IMR-90 (cell line): Measurements from ENCODE around the gene TREML2. TPM values are rescaled to one million over a fixed set of nuclear protein-coding genes. Genes with fewer than 3 reads are reported as not detected.

ENCODE experiments used
- ATAC-seq: fragments of 200-7000 bp; cut with Tn5 transposase; 2 replicates; pipeline ENCODE4 v1.9.1; 2020; ENCODE audit warnings: low read depth, mild to moderate bottlenecking, moderate library complexity
- BruUV-seq: library from RNA; stranded (reverse); fragments of 400-500 nt; replicated peaks from 2 replicates; lab custom pipeline; 2021; lab: Mats Ljungman, UMichigan
- CTCF ChIA-PET: fragments of 300-600 bp; formaldehyde crosslinking; extraction: SDS; loops from one replicate; lab custom pipeline; 2021; ENCODE audit warnings: antibody characterized with exemption; lab: Yijun Ruan, JAX
- POLR2A ChIA-PET: fragments of 300-600 bp; sonication (Branson Sonifier 250); formaldehyde crosslinking; loops from one replicate; lab custom pipeline; 2022; ENCODE audit warnings: antibody characterized with exemption; ENCODE audit not compliant: unreplicated experiment; lab: Charles Lee
- DNase-seq: peaks from one replicate; pipeline ENCODE4 v3.0.0; 2013
- H2AFZ ChIP-seq: replicated peaks from 2 replicates; pipeline ENCODE3; 2013; ENCODE audit warnings: low read length, mild to moderate bottlenecking; ENCODE audit not compliant: poor library complexity
- H2AK5ac ChIP-seq: 2 replicates; pipeline ENCODE4 v1.6.1; 2013; ENCODE audit warnings: low read depth, low read length, inconsistent platforms
- H2AK9ac ChIP-seq: replicated peaks from 2 replicates; pipeline ENCODE3; 2013; ENCODE audit warnings: mild to moderate bottlenecking, low read depth, low read length, moderate library complexity; ENCODE audit not compliant: poor library complexity
- H2BK120ac ChIP-seq: 2 replicates; pipeline ENCODE4 v1.6.1; 2013; ENCODE audit warnings: low read depth, low read length, inconsistent platforms
- H2BK15ac ChIP-seq: 3 replicates; pipeline ENCODE4 v1.6.1; 2013; ENCODE audit warnings: low read depth, low read length, inconsistent platforms
- H2BK20ac ChIP-seq: 2 replicates; pipeline ENCODE4 v1.6.1; 2013; ENCODE audit warnings: low read depth, mild to moderate bottlenecking, inconsistent platforms, low read length, moderate library complexity
- H2BK5ac ChIP-seq: 2 replicates; pipeline ENCODE4 v1.6.1; 2013; ENCODE audit warnings: mild to moderate bottlenecking, low read depth, low read length, inconsistent platforms; ENCODE audit not compliant: poor library complexity, severe bottlenecking
- H3K14ac ChIP-seq: replicated peaks from 2 replicates; pipeline ENCODE4 v1.6.1; 2013; ENCODE audit warnings: low read depth, low read length, inconsistent platforms
- H3K18ac ChIP-seq: 2 replicates; pipeline ENCODE4 v1.6.1; 2013; ENCODE audit warnings: low read depth, low read length, control low read depth
- H3K23ac ChIP-seq: 2 replicates; pipeline ENCODE4 v1.6.1; 2013; ENCODE audit warnings: low read depth, low read length, inconsistent platforms
- H3K27ac ChIP-seq: 2 replicates; pipeline ENCODE4 v1.5.1; 2013; ENCODE audit warnings: mild to moderate bottlenecking, control low read depth, low read length; ENCODE audit not compliant: insufficient read depth
- H3K27me3 ChIP-seq: 2 replicates; pipeline ENCODE4 v1.6.1; 2013; ENCODE audit warnings: low read length; ENCODE audit not compliant: control insufficient read depth, insufficient read depth
- H3K36me3 ChIP-seq: 2 replicates; pipeline ENCODE4 v1.6.1; 2013; ENCODE audit warnings: low read length, mixed read lengths; ENCODE audit not compliant: control insufficient read depth, insufficient read depth
- H3K4ac ChIP-seq: 2 replicates; pipeline ENCODE4 v1.6.1; 2013; ENCODE audit warnings: low read depth, low read length, inconsistent platforms
- H3K4me1 ChIP-seq: 2 replicates; pipeline ENCODE4 v1.6.1; 2013; ENCODE audit warnings: low read length, mixed read lengths; ENCODE audit not compliant: control insufficient read depth, insufficient read depth
- H3K4me2 ChIP-seq: 2 replicates; pipeline ENCODE4 v1.6.1; 2013; ENCODE audit warnings: low read depth, mild to moderate bottlenecking, control low read depth, low read length, moderate library complexity
- H3K4me3 ChIP-seq: 2 replicates; pipeline ENCODE4 v1.5.1; 2013; ENCODE audit warnings: low read depth, mild to moderate bottlenecking, control low read depth, low read length, moderate library complexity; ENCODE audit not compliant: insufficient read depth
- H3K56ac ChIP-seq: 2 replicates; pipeline ENCODE4 v1.6.1; 2013; ENCODE audit warnings: low read length, inconsistent platforms; ENCODE audit not compliant: insufficient read depth; ENCODE audit errors: extremely low read depth
- H3K79me1 ChIP-seq, 2 experiments: 2 replicates each; pipeline ENCODE4 v1.6.1; 2013; ENCODE audit warnings: low read length in 2 of 2, inconsistent platforms in 1 of 2, low read depth in 1 of 2
- H3K9ac ChIP-seq: 2 replicates; pipeline ENCODE4 v1.6.1; 2013; ENCODE audit warnings: low read depth, low read length, control low read depth
- H3K9me1 ChIP-seq: 2 replicates; pipeline ENCODE4 v1.6.1; 2013; ENCODE audit warnings: low read length, inconsistent platforms; ENCODE audit not compliant: insufficient read depth
- H3K9me3 ChIP-seq: 2 replicates; pipeline ENCODE4 v1.6.1; 2013; ENCODE audit warnings: low read length; ENCODE audit not compliant: control insufficient read depth, insufficient read depth
- H4K20me1 ChIP-seq: 2 replicates; pipeline ENCODE4 v1.6.1; 2013; ENCODE audit warnings: low read length, inconsistent platforms; ENCODE audit not compliant: insufficient read depth
- H4K5ac ChIP-seq: 2 replicates; pipeline ENCODE4 v1.6.1; 2013; ENCODE audit warnings: mild to moderate bottlenecking, low read depth, low read length, control low read depth
- H4K8ac ChIP-seq, 2 experiments: 2 replicates each; pipeline ENCODE4 v1.6.1; 2013; ENCODE audit warnings: low read depth in 2 of 2, low read length in 2 of 2, control low read depth in 1 of 2, inconsistent platforms in 1 of 2
- H4K91ac ChIP-seq: 2 replicates; pipeline ENCODE4 v1.6.1; 2013; ENCODE audit warnings: low read depth, low read length, inconsistent platforms; ENCODE audit not compliant: insufficient read depth
- BHLHE40 ChIP-seq: fragments of 150-350 bp; IDR thresholded peaks from 2 replicates; pipeline ENCODE4 v1.6.1; 2016; ENCODE audit warnings: mild to moderate bottlenecking, low read depth, low read length
- FOS ChIP-seq: fragments of 150-350 bp; IDR thresholded peaks from 2 replicates; pipeline ENCODE4 v1.6.1; 2016; ENCODE audit warnings: low read depth, low read length
- MAFK ChIP-seq: IDR thresholded peaks from 2 replicates; pipeline ENCODE4 v1.6.1; 2012; ENCODE audit warnings: low read depth, low read length, improper control_type of control experiment
- POLR2A ChIP-seq: IDR thresholded peaks from 2 replicates; pipeline ENCODE4 v1.6.1; 2012; ENCODE audit warnings: mild to moderate bottlenecking, low read depth, low read length
- RFX5 ChIP-seq: IDR thresholded peaks from 2 replicates; pipeline ENCODE4 v1.8.0; 2012; ENCODE audit warnings: low read depth, mild to moderate bottlenecking, low read length, moderate library complexity
- SMC3 ChIP-seq: fragments of 150-350 bp; IDR thresholded peaks from 2 replicates; pipeline ENCODE4 v1.6.1; 2016; ENCODE audit warnings: low read depth, mild to moderate bottlenecking, antibody characterized with exemption, low read length, moderate library complexity
- WGBS, 2 experiments: methylation state at CpG; one replicate each; pipeline versions ENCODE4 v1.1.5 to v1.1.7; 2013; ENCODE audit warnings: missing lambda C conversion rate in 2 of 2; ENCODE audit not compliant: insufficient read length in 1 of 2; ENCODE audit errors: extremely low coverage in 2 of 2; 5-methylcytosine and 5-hydroxymethylcytosine counted together
- dilution Hi-C: fragments of 300-500 bp; cut with HindIII; formaldehyde crosslinking; loops from one replicate; pipeline ENCODE4 v1.14.3; 2018; ENCODE audit warnings: low sequenced_read_pairs; ENCODE audit not compliant: unreplicated experiment
- in situ Hi-C: fragments of 300-500 bp; cut with MboI; formaldehyde crosslinking; loops from 3 replicates; pipeline ENCODE4 v1.14.3; 2019; ENCODE audit warnings: low sequenced_read_pairs, inconsistent platforms, mixed read lengths
- intact Hi-C: fragments of 100-400 bp; cut with micrococcal nuclease; formaldehyde crosslinking; loops from 2 replicates; pipeline ENCODE4 v1.10.0; 2022
- polyA plus RNA-seq, 3 experiments: library from polyadenylated mRNA; depleted of rRNA; stranded (reverse); fragments of >200 nt; gene quantifications; 2 replicates each; pipeline ENCODE4 v1.2.3, GENCODE V29; 2012; ENCODE audit warnings: low replicate concordance in 1 of 3
- total RNA-seq: library from RNA; depleted of rRNA; stranded (reverse); fragments of >200 nt; gene quantifications from 2 replicates; pipeline ENCODE4 v1.2.3, GENCODE V29; 2012
- TF ChIP-seq, protein P1 (sequence below): conservative IDR thresholded peaks from 2 replicates; pipeline ENCODE4 v1.5.1; 2012; ENCODE audit warnings: mild to moderate bottlenecking, low read depth, low read length, improper control_type of control experiment
- TF ChIP-seq, protein P2 (sequence below): fragments of 150-350 bp; IDR thresholded peaks from 2 replicates; pipeline ENCODE4 v1.6.1; 2017; ENCODE audit warnings: mild to moderate bottlenecking, antibody characterized with exemption, low read length, low read depth

The TREML2 gene
- total and polyA plus RNA-seq, 2 of the 4 experiments (the other 2 are of a cell fraction): not detected

DNA sequence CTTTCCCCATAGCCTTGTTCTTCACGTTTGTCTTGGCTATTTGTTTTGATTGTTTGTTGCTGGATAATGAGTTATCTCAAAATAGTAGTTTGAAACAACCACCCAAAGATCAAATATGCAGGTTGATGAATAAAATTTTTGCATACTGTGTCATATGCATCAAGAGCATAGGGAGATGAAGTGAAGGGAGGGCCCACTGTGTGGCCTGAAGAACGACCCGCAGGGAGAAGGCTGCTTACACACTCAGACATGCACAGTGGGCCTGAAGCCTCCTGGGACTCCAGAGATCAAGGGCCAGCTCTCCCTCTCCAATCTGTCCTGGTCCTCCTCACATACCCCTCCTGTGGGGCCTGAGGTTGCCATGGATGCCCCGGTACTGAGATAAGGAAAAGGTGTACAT lies 21.8 kb downstream of the TREML2 start:
- no CpG with 5 or more reads among the region's 4 CpGs for WGBS, 2 experiments
- Histone ChIP-seq H3K4me1 (no peaks in the 10 kb centered on the region), H2BK120ac (no peak overlapping the region), H4K8ac (no peak overlapping the region), H3K9ac (no peak overlapping the region), H3K27ac (no peak overlapping the region), H3K18ac (no peak overlapping the region), H3K9me3 (no peaks in the 10 kb centered on the region), H3K56ac (no peak overlapping the region), H4K5ac (no peak overlapping the region), H3K9me1 (no peaks in the 10 kb centered on the region), H3K4me3 (no peak overlapping the region), H3K36me3 (no peaks in the 10 kb centered on the region), H2AK9ac (no peak overlapping the region), H2AFZ (no peak overlapping the region), H3K4me2 (no peak overlapping the region), H4K20me1 (no peaks in the 10 kb centered on the region), H2BK20ac (no peak overlapping the region), H3K79me1 (no peaks in the 10 kb centered on the region), H3K23ac (no peak overlapping the region), H3K14ac (no peak overlapping the region), H2AK5ac (no peak overlapping the region), H3K4ac (no peak overlapping the region), H4K91ac (no peak overlapping the region), H2BK15ac (no peak overlapping the region), H2BK5ac (no peak overlapping the region), H3K27me3 (peaks cover 5% of the 10 kb centered on the region)
- ChIA-PET POLR2A (no interaction called here), CTCF (no interaction called here)
- no peak for ATAC-seq
- in situ Hi-C loops: no loop called here
- dilution Hi-C loops: no loop called here
- BruUV-seq: no TSS peak
- TF ChIP-seq, protein P1, sequence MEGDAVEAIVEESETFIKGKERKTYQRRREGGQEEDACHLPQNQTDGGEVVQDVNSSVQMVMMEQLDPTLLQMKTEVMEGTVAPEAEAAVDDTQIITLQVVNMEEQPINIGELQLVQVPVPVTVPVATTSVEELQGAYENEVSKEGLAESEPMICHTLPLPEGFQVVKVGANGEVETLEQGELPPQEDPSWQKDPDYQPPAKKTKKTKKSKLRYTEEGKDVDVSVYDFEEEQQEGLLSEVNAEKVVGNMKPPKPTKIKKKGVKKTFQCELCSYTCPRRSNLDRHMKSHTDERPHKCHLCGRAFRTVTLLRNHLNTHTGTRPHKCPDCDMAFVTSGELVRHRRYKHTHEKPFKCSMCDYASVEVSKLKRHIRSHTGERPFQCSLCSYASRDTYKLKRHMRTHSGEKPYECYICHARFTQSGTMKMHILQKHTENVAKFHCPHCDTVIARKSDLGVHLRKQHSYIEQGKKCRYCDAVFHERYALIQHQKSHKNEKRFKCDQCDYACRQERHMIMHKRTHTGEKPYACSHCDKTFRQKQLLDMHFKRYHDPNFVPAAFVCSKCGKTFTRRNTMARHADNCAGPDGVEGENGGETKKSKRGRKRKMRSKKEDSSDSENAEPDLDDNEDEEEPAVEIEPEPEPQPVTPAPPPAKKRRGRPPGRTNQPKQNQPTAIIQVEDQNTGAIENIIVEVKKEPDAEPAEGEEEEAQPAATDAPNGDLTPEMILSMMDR: no peak
- TF ChIP-seq POLR2A (no peak), BHLHE40 (no peak), RFX5 (no peak), MAFK (no peak), SMC3 (no peak), FOS (no peak)
- TF ChIP-seq, protein P2, sequence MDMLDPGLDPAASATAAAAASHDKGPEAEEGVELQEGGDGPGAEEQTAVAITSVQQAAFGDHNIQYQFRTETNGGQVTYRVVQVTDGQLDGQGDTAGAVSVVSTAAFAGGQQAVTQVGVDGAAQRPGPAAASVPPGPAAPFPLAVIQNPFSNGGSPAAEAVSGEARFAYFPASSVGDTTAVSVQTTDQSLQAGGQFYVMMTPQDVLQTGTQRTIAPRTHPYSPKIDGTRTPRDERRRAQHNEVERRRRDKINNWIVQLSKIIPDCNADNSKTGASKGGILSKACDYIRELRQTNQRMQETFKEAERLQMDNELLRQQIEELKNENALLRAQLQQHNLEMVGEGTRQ: no peak
- intact Hi-C loops: no loop called here
- DNase-seq: no peak
